Pancreas (tissue), 10 donors: ENCODE data around the gene NR2F1. TPM values are rescaled to one million over a fixed set of nuclear protein-coding genes. Genes with fewer than 3 reads are reported as not detected.

ENCODE experiments used
- ATAC-seq, 4 donors: fragments of 200-7000 bp; cut with Tn5 transposase; one replicate each; pipeline versions ENCODE4 v1.8.0 to v1.9.1; 2020; ENCODE audit warnings: mild to moderate bottlenecking in 4 of 4, moderate library complexity in 4 of 4
- DNase-seq, 6 donors: peaks; one replicate each; pipeline ENCODE4 v3.0.0-alpha.2; 2020
- FAIRE-seq: peaks from 2 replicates; lab custom pipeline; 2012; peaks lifted over from hg19 to GRCh38; lab: Jason Lieb, UNC
- H3K27ac ChIP-seq, 4 donors: fragments of 200-600 bp; sonication (generic); 1 replicate in 3 of 4; 2 replicates in 1 of 4; pipeline versions ENCODE4 v1.5.0 to v1.8.0; 2020
- H3K27me3 ChIP-seq, 4 donors: fragments of 200-600 bp; one replicate each; pipeline ENCODE4 v1.8.0; 2021
- H3K36me3 ChIP-seq, 3 donors: fragments of 200-600 bp; sonication (generic) in 1 of 3; one replicate each; pipeline versions ENCODE4 v1.5.0 to v1.8.0; 2020 to 2021
- H3K4me1 ChIP-seq, 3 donors: fragments of 200-600 bp; one replicate each; pipeline ENCODE4 v1.8.0; 2021
- H3K4me3 ChIP-seq, 4 donors: fragments of 200-600 bp; sonication (generic) in 2 of 4; one replicate each; pipeline versions ENCODE4 v1.5.0 to v1.8.0; 2020 to 2021
- H3K9me3 ChIP-seq, 4 donors: fragments of 200-600 bp; one replicate each; pipeline ENCODE4 v1.8.0; 2021
- CTCF ChIP-seq, 4 donors: fragments of 200-600 bp; sonication (generic) in 3 of 4; IDR thresholded peaks; one replicate each; pipeline versions ENCODE4 v1.5.0 to v1.8.0; 2021; ENCODE audit warnings: antibody characterized with exemption in 4 of 4
- WGBS, 2 donors: extraction: QIAGEN DNeasy Blood & Tissue Kit; methylation state at CpG; one replicate each; pipeline ENCODE4 v1.1.7; 2013; 5-methylcytosine and 5-hydroxymethylcytosine counted together
- intact Hi-C, 3 donors: fragments of 100-400 bp; cut with DNase I; formaldehyde crosslinking; loops; one replicate each; pipeline versions ENCODE4 v1.11.1 to v1.14.2; 2022
- polyA plus RNA-seq, 2 donors: library from polyadenylated mRNA; stranded (reverse); fragments of 200-250 nt; gene quantifications; one replicate each; pipeline ENCODE4 v1.2.3, GENCODE V29; 2013
- total RNA-seq, 6 donors: library from RNA; stranded (reverse); fragmentation: NEBNext Ultra II Directional in 4 of 6; extraction: Animal tissue kit (Norgen Biotek cat#: 25700) in 4 of 6; gene quantifications; one replicate each; pipeline versions ENCODE4 v1.2.1 to v1.2.4, GENCODE V29; 2021 to 2023
- donor health status: healthy with polysubstance abuse.
- donor health status: DM: no; HTN: no; CAD: no; lungs with moderate emphysema.
- donor health status: DM: no; HTN: no; CAD: no.
- donor health status: control.
- donor health status: control.
- donor health status: Bipolar disorder and iron deficiency.
- donor health status: DM: yes; HTN: yes; CAD: no.
- donor health status: DM: no; HTN: no; CAD: no.
- donor health status: DM: no; HTN: no; CAD: no.
- donor health status: DM: yes; HTN: yes; CAD: no.

Gene NR2F1
- total and polyA plus RNA-seq, 8 donors: 1.4 to 8.1 (median 4.9) TPM

GRCh38 chr5:93604644-93605515 lies 21.9 kb downstream of the NR2F1 start:
- intact Hi-C loops: loop anchor here in 2 of 3 donors (5.0 to 10.0 kb wide), 2 partner anchors 190 to 192 kb away; no protein-coding TSS in a partner anchor
- H3K27me3 ChIP-seq: peaks cover 4 to 65% (median 21%) of the 10 kb centered on the region in 4 donors
- no peak overlapping the region for H3K27ac ChIP-seq
- no peak for DNase-seq
- ATAC-seq: no peak
- no peak for TF ChIP-seq CTCF (IDR thresholded peaks at IDR 0.05)
- no peak overlapping the region for H3K4me3 ChIP-seq
- FAIRE-seq: no peak
- 42 to 44% methylated on average over 10 of the region's 10 CpGs for WGBS, 2 donors
- peaks cover 0 to 5% (median 0%) of the 10 kb centered on the region in 3 donors for H3K4me1 ChIP-seq
- no peaks in the 10 kb centered on the region for H3K36me3 ChIP-seq
- no peaks in the 10 kb centered on the region for H3K9me3 ChIP-seq

GRCh38 chr5:93606382-93606752 lies 23.3 kb downstream of the NR2F1 start:
- no peak for TF ChIP-seq CTCF (IDR thresholded peaks at IDR 0.05)
- no peaks in the 10 kb centered on the region for H3K9me3 ChIP-seq
- H3K27ac ChIP-seq: no peak overlapping the region
- intact Hi-C loops: loop anchor here in 2 of 3 donors (5.0 to 10.0 kb wide), 2 partner anchors 188 to 191 kb away; no protein-coding TSS in a partner anchor
- DNase-seq (no peak), FAIRE-seq (no peak), ATAC-seq (no peak)
- H3K27me3 ChIP-seq: peaks cover 7 to 75% (median 24%) of the 10 kb centered on the region in 4 donors
- H3K36me3 ChIP-seq: no peaks in the 10 kb centered on the region
- H3K4me3 ChIP-seq: no peak overlapping the region
- H3K4me1 ChIP-seq: peaks cover 0 to 5% (median 0%) of the 10 kb centered on the region in 3 donors

- H3K27me3 ChIP-seq: peaks cover 7 to 71% (median 27%) of the 10 kb centered on the region in 4 donors
- FAIRE-seq (no peak), ATAC-seq (peak; percentile 70 to 85 (median 84)), DNase-seq (no peak)
- H3K9me3 ChIP-seq: no peaks in the 10 kb centered on the region
- TF ChIP-seq CTCF (IDR thresholded peaks at IDR 0.05): peak in 1 of 4 donors; percentile 15
- no peaks in the 10 kb centered on the region for H3K36me3 ChIP-seq
- no peak overlapping the region for H3K4me3 ChIP-seq
- no peak overlapping the region for H3K27ac ChIP-seq
- intact Hi-C loops: loop anchor here in 2 of 3 donors (5.0 to 10.0 kb wide), 2 partner anchors 187 to 190 kb away; no protein-coding TSS in a partner anchor
- H3K4me1 ChIP-seq: peaks cover 0 to 5% (median 0%) of the 10 kb centered on the region in 3 donors
- WGBS, 2 donors: 6 to 9% methylated on average over 19 of the region's 19 CpGs
Measured at GRCh38 chr5:93607367-93608258, 24.6 kb downstream of the NR2F1 start.

GRCh38 chr5:93608855-93609254 lies 25.8 kb downstream of the NR2F1 start:
- H3K27ac ChIP-seq: no peak overlapping the region
- 25 to 32% methylated on average over 4 of the region's 4 CpGs for WGBS, 2 donors
- TF ChIP-seq CTCF (IDR thresholded peaks at IDR 0.05): no peak
- H3K36me3 ChIP-seq: no peaks in the 10 kb centered on the region
- DNase-seq (no peak), ATAC-seq (no peak), FAIRE-seq (no peak)
- H3K4me3 ChIP-seq: no peak overlapping the region
- no peaks in the 10 kb centered on the region for H3K9me3 ChIP-seq
- intact Hi-C loops: loop anchor here in 2 of 3 donors (5.0 to 10.0 kb wide), 2 partner anchors 186 to 188 kb away; no protein-coding TSS in a partner anchor
- H3K4me1 ChIP-seq: peaks cover 0 to 10% (median 0%) of the 10 kb centered on the region in 3 donors
- H3K27me3 ChIP-seq: peaks cover 9 to 69% (median 29%) of the 10 kb centered on the region in 4 donors
